HG03565 (cell line): ENCODE measurements around the gene NOX4.

Source experiments
- ATAC-seq: cut with Tn5 transposase; IDR thresholded peaks from one replicate; pipeline ENCODE4 v1.9.1; 2021; ENCODE audit warnings: mild to moderate bottlenecking, moderate library complexity; ENCODE audit not compliant: unreplicated experiment

Gene NOX4

GRCh38 chr11:89490981-89491690, at the start of gene NOX4:
NOX4 (minus strand) TSS chr11:89491375; CDS start chr11:89491246, 129 bp downstream.
- ATAC-seq, result no peak

- no peak for ATAC-seq
These were observed 49.7 kb upstream of the NOX4 start for GRCh38 chr11:89540826-89541225.

GRCh38 chr11:89537936-89538335, 46.8 kb upstream of the NOX4 start:
- ATAC-seq, result no peak

GRCh38 chr11:89536926-89537325, 45.8 kb upstream of the NOX4 start:
- no peak for ATAC-seq

- no peak for ATAC-seq
These were observed 44.0 kb upstream of the NOX4 start for GRCh38 chr11:89535221-89535620.

GRCh38 chr11:89529626-89530380, 38.6 kb upstream of the NOX4 start:
- ATAC-seq, result no peak

GRCh38 chr11:89521792-89522191, 30.6 kb upstream of the NOX4 start:
- ATAC-seq, result no peak

GRCh38 chr11:89521294-89521693, 30.1 kb upstream of the NOX4 start:
- no peak for ATAC-seq

- no peak for ATAC-seq
These were observed 25.3 kb upstream of the NOX4 start for GRCh38 chr11:89516496-89516895.

GRCh38 chr11:89508544-89508943, 17.4 kb upstream of the NOX4 start:
- ATAC-seq, result no peak

- no peak for ATAC-seq
These were observed 13.1 kb upstream of the NOX4 start for GRCh38 chr11:89504270-89504669.

GRCh38 chr11:89503422-89503821, 12.2 kb upstream of the NOX4 start:
- ATAC-seq, result no peak

- no peak for ATAC-seq
These were observed 11.1 kb upstream of the NOX4 start for GRCh38 chr11:89502301-89502700.

GRCh38 chr11:89500336-89500735, 9.2 kb upstream of the NOX4 start:
- no peak for ATAC-seq

GRCh38 chr11:89498845-89499448, 7.8 kb upstream of the NOX4 start:
- no peak for ATAC-seq

- ATAC-seq, result no peak
These were observed 4.8 kb upstream of the NOX4 start for GRCh38 chr11:89495951-89496350.

GRCh38 chr11:89493431-89493830, 2.3 kb upstream of the NOX4 start:
- ATAC-seq, result no peak

- no peak for ATAC-seq
These were observed 584 bp downstream of the NOX4 start for GRCh38 chr11:89490602-89490980.

- no peak for ATAC-seq
These were observed 1.2 kb downstream of the NOX4 start for GRCh38 chr11:89489930-89490329.

GRCh38 chr11:89487016-89487415, 4.2 kb downstream of the NOX4 start:
- ATAC-seq, result no peak

GRCh38 chr11:89484896-89485295, 6.3 kb downstream of the NOX4 start:
- no peak for ATAC-seq

GRCh38 chr11:89477175-89477574, 14.0 kb downstream of the NOX4 start:
- no peak for ATAC-seq
